Body of pancreas (tissue), 4 donors: ENCODE measurements around the gene KNTC1. TPM values are rescaled to one million over a fixed set of nuclear protein-coding genes. Genes with fewer than 3 reads are reported as not detected.
"Not testable (repeated sequence)": the region's sequence is repeated elsewhere in the genome, so short reads cannot be mapped to it uniquely, and the experiment has no call there.

Source experiments
- ATAC-seq: fragments of 150-250 bp; one replicate; pipeline ENCODE4 v1.9.1; 2016
- DNase-seq, 4 donors: peaks; one replicate each; pipeline ENCODE4 v3.0.0-alpha.2; 2019
- H3K27ac ChIP-seq, 4 donors: fragments of 200-600 bp; sonication (generic); 1 replicate in 3 of 4; 2 replicates in 1 of 4; pipeline versions ENCODE4 v1.5.1 to v1.6.1; 2016 to 2019; ENCODE audit warnings: mild to moderate bottlenecking in 1 of 4, mixed read lengths in 1 of 4, moderate library complexity in 1 of 4
- H3K27me3 ChIP-seq, 2 donors: fragments of 200-600 bp; sonication (generic); one replicate each; pipeline ENCODE4 v1.6.0; 2016; ENCODE audit warnings: mild to moderate bottlenecking in 1 of 2
- H3K36me3 ChIP-seq, 2 donors: fragments of 200-600 bp; sonication (generic); replicated peaks in 1 of 2; 2 replicates each; pipeline ENCODE4 v1.5.1; 2016; ENCODE audit warnings: low read depth in 2 of 2; ENCODE audit not compliant: insufficient read depth in 1 of 2
- H3K4me1 ChIP-seq: fragments of 200-600 bp; sonication (generic); one replicate; pipeline ENCODE4 v1.6.0; 2016
- H3K4me3 ChIP-seq, 2 donors: fragments of 200-600 bp; sonication (generic); 1 replicate in 1 of 2; 2 replicates in 1 of 2; pipeline ENCODE4 v1.5.1; 2016 to 2019
- H3K9me3 ChIP-seq, 3 donors: fragments of 200-600 bp; sonication (generic); 1 replicate in 2 of 3; 2 replicates in 1 of 3; pipeline ENCODE4 v1.5.1; 2016
- POLR2A ChIP-seq, 3 donors: fragments of 450-650 bp; IDR thresholded peaks; one replicate each; pipeline ENCODE4 v1.6.1; 2016; ENCODE audit warnings: antibody characterized with exemption in 3 of 3, mild to moderate bottlenecking in 2 of 3
- WGBS, 2 donors: methylation state at CpG; one replicate each; pipeline ENCODE4 v1.1.5; 2017; 5-methylcytosine and 5-hydroxymethylcytosine counted together
- intact Hi-C: fragments of 100-400 bp; cut with DNase I; formaldehyde crosslinking; loops from one replicate; pipeline ENCODE4 v1.15.1; 2023
- total RNA-seq, 2 donors: library from RNA; depleted of rRNA; stranded (reverse); fragments of >200 nt; gene quantifications; one replicate each; pipeline ENCODE4 v1.1.0, GENCODE V29; 2016
- TF ChIP-seq, protein P1 (sequence below), 7 experiments: fragments of 450-650 bp in 4 of 7; fragments of 200-600 bp in 3 of 7; sonication (generic) in 3 of 7; IDR thresholded peaks; one replicate each; pipeline ENCODE4 v1.5.1; 2016 to 2019; ENCODE audit warnings: antibody characterized with exemption in 7 of 7

KNTC1 gene
- total RNA-seq, 2 donors from 2014 or later = 6.6 to 8.3 TPM

GRCh38 chr12:122486805-122487426 lies 40.1 kb upstream of the KNTC1 start:
- Histone ChIP-seq H3K36me3 (peaks cover 16 to 42% of the 10 kb centered on the region in 2 donors), H3K4me1 (no peaks in the 10 kb centered on the region)

GRCh38 chr12:122487807-122488206 lies 39.2 kb upstream of the KNTC1 start:
- H3K4me1 ChIP-seq, H3K27me3 ChIP-seq, DNase-seq, H3K9me3 ChIP-seq, H3K27ac ChIP-seq, intact Hi-C loops, ATAC-seq, H3K4me3 ChIP-seq: not testable (repeated sequence)
- H3K36me3 ChIP-seq = peaks cover 16 to 42% of the 10 kb centered on the region in 2 donors
- WGBS, 2 donors = 91 to 100% methylated on average over 3 of the region's 3 CpGs

More at GRCh38 chr12:122486805-122487426, 40.1 kb upstream of the KNTC1 start:
- intact Hi-C loops = no loop called here
- TF ChIP-seq POLR2A (IDR thresholded peaks at IDR 0.05) = no peak
- TF ChIP-seq, protein P1, sequence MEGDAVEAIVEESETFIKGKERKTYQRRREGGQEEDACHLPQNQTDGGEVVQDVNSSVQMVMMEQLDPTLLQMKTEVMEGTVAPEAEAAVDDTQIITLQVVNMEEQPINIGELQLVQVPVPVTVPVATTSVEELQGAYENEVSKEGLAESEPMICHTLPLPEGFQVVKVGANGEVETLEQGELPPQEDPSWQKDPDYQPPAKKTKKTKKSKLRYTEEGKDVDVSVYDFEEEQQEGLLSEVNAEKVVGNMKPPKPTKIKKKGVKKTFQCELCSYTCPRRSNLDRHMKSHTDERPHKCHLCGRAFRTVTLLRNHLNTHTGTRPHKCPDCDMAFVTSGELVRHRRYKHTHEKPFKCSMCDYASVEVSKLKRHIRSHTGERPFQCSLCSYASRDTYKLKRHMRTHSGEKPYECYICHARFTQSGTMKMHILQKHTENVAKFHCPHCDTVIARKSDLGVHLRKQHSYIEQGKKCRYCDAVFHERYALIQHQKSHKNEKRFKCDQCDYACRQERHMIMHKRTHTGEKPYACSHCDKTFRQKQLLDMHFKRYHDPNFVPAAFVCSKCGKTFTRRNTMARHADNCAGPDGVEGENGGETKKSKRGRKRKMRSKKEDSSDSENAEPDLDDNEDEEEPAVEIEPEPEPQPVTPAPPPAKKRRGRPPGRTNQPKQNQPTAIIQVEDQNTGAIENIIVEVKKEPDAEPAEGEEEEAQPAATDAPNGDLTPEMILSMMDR (IDR thresholded peaks at IDR 0.05) = no peak
- Histone ChIP-seq H3K27ac (no peak overlapping the region), H3K27me3 (no peaks in the 10 kb centered on the region), H3K4me3 (no peak overlapping the region), H3K9me3 (no peaks in the 10 kb centered on the region)
- ATAC-seq (no peak), DNase-seq (no peak)
- 91 to 95% methylated on average over 7 of the region's 7 CpGs for WGBS, 2 donors

GRCh38 chr12:122489038-122489437 lies 38.0 kb upstream of the KNTC1 start:
- Histone ChIP-seq H3K4me1 (no peaks in the 10 kb centered on the region), H3K27me3 (no peaks in the 10 kb centered on the region), H3K4me3 (no peak overlapping the region), H3K9me3 (no peaks in the 10 kb centered on the region), H3K27ac (no peak overlapping the region), H3K36me3 (peaks cover 16 to 39% of the 10 kb centered on the region in 2 donors)
- no peak for DNase-seq
- TF ChIP-seq POLR2A (IDR thresholded peaks at IDR 0.05) = no peak
- TF ChIP-seq, protein P1 (IDR thresholded peaks at IDR 0.05) = no peak
- intact Hi-C loops = no loop called here
- WGBS, 2 donors = 38 to 57% methylated on average over 2 of the region's 2 CpGs
- no peak for ATAC-seq

DNA sequence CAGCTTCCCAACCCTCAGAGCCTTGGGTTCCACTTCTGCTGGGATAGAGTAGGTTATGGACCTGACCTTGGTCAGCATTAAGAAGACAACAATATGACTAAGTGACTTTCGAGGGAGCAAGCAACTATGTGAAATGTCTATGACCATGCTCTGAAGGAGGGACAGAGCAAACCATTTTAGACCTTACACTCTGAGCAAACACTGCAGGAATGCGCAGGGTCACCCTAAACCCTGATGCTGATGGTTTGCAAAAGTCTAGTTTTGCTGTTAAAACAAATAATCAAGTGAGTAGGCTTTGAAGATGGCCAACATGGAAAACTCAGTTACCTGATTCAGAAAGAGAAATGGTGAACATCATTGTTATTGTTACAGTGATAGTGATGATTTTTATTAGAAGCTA lies 35.1 kb upstream of the KNTC1 start:
- TF ChIP-seq, protein P1 (IDR thresholded peaks at IDR 0.05) = no peak
- no peak for TF ChIP-seq POLR2A (IDR thresholded peaks at IDR 0.05)
- intact Hi-C loops = no loop called here
- no peak for ATAC-seq
- no peak overlapping the region for H3K4me3 ChIP-seq
- no peaks in the 10 kb centered on the region for H3K4me1 ChIP-seq
- 85 to 86% methylated on average over 2 of the region's 2 CpGs for WGBS, 2 donors
- H3K36me3 ChIP-seq = peaks cover 10 to 28% of the 10 kb centered on the region in 2 donors
- H3K9me3 ChIP-seq = no peaks in the 10 kb centered on the region
- no peaks in the 10 kb centered on the region for H3K27me3 ChIP-seq
- no peak overlapping the region for H3K27ac ChIP-seq
- no peak for DNase-seq

- intact Hi-C loops, ATAC-seq, H3K27me3 ChIP-seq, H3K27ac ChIP-seq, DNase-seq, H3K9me3 ChIP-seq, H3K4me3 ChIP-seq: not testable (repeated sequence)
- Histone ChIP-seq H3K36me3 (peaks cover 4 to 18% of the 10 kb centered on the region in 2 donors), H3K4me1 (peaks cover 11% of the 10 kb centered on the region)
- 78% methylated on average over 6 of the region's 6 CpGs for WGBS, 2 donors
These were observed 33.8 kb upstream of the KNTC1 start for GRCh38 chr12:122493222-122493621.

- intact Hi-C loops = no loop called here
- ATAC-seq = no peak
- Histone ChIP-seq H3K4me1 (peaks cover 26% of the 10 kb centered on the region), H3K27ac (no peak overlapping the region), H3K4me3 (no peak overlapping the region), H3K36me3 (peaks cover 0 to 8% of the 10 kb centered on the region in 2 donors), H3K9me3 (no peaks in the 10 kb centered on the region), H3K27me3 (no peaks in the 10 kb centered on the region)
- DNase-seq = no peak
- TF ChIP-seq POLR2A (IDR thresholded peaks at IDR 0.05) = no peak
- TF ChIP-seq, protein P1 (IDR thresholded peaks at IDR 0.05) = no peak
- WGBS, 2 donors = 80 to 86% methylated on average over 7 of the region's 7 CpGs
These were observed 31.8 kb upstream of the KNTC1 start for GRCh38 chr12:122495258-122495657.
